SK-N-SH (cell line): ENCODE measurements around the gene PORCN. TPM values are rescaled to one million over a fixed set of nuclear protein-coding genes. Genes with fewer than 3 reads are reported as not detected.

Experiments used
- CTCF ChIA-PET: fragments of 300-600, 350-600 bp; formaldehyde crosslinking; extraction: SDS; loops from one replicate; lab custom pipeline; 2021; lab: Yijun Ruan, JAX
- POLR2A ChIA-PET: fragments of 350-600 bp; sonication (Branson Sonifier 250); formaldehyde crosslinking; extraction: SDS; loops from one replicate; lab custom pipeline; 2020; ENCODE audit warnings: antibody characterized with exemption, inconsistent platforms; lab: Yijun Ruan, JAX
- DNase-seq: peaks from one replicate; pipeline ENCODE4 v3.0.0; 2012
- H2AFZ ChIP-seq: fragments of 200-600 bp; sonication (generic); 2 replicates; pipeline ENCODE4 v1.8.1; 2016; ENCODE audit warnings: antibody characterized with exemption, mild to moderate bottlenecking, low read depth
- H3F3A ChIP-seq: fragments of 200-600 bp; sonication (generic); replicated peaks from 2 replicates; pipeline ENCODE3; 2016; ENCODE audit warnings: antibody characterized with exemption, mild to moderate bottlenecking; ENCODE audit not compliant: insufficient read depth
- H3K27ac ChIP-seq, 2 experiments: fragments of 200-500 bp in 1 of 2; fragments of 200-600 bp in 1 of 2; sonication (Bioruptor generic) in 1 of 2; sonication (generic), shearing (Covaris generic) in 1 of 2; 2 replicates each; pipeline versions ENCODE4 v1.5.1 to v1.6.1; 2014 to 2016; ENCODE audit warnings: low read depth in 2 of 2, inconsistent platforms in 1 of 2, low read length in 1 of 2, mild to moderate bottlenecking in 1 of 2, mixed read lengths in 1 of 2
- H3K27me3 ChIP-seq: fragments of 200-600 bp; sonication (generic), shearing (Covaris generic); 2 replicates; pipeline ENCODE4 v1.6.1; 2016; ENCODE audit warnings: mixed run types; ENCODE audit not compliant: insufficient read depth
- H3K36me3 ChIP-seq, 2 experiments: fragments of 200-500 bp in 1 of 2; fragments of 200-600 bp in 1 of 2; sonication (Bioruptor generic) in 1 of 2; sonication (generic) in 1 of 2; replicated peaks in 1 of 2; 2 replicates each; pipeline versions ENCODE3 to v1.5.1; 2014 to 2016; ENCODE audit warnings: low read length in 1 of 2, mild to moderate bottlenecking in 1 of 2; ENCODE audit not compliant: insufficient read depth in 2 of 2, control insufficient read depth in 1 of 2
- H3K4me1 ChIP-seq, 2 experiments: fragments of 200-500 bp in 1 of 2; fragments of 200-600 bp in 1 of 2; sonication (Bioruptor generic) in 1 of 2; sonication (generic), shearing (Covaris generic) in 1 of 2; 2 replicates each; pipeline versions ENCODE4 v1.5.1 to v1.6.1; 2014 to 2016; ENCODE audit warnings: low read depth in 1 of 2, low read length in 1 of 2, mixed run types in 1 of 2; ENCODE audit not compliant: insufficient read depth in 2 of 2, control insufficient read depth in 1 of 2
- H3K4me2 ChIP-seq: fragments of 200-600 bp; sonication (generic), shearing (Covaris generic); 2 replicates; pipeline ENCODE4 v1.6.1; 2017; ENCODE audit warnings: mixed run types
- H3K4me3 ChIP-seq, 2 experiments: fragments of 200-500 bp in 1 of 2; fragments of 200-600 bp in 1 of 2; sonication (Bioruptor generic) in 1 of 2; sonication (generic), shearing (Covaris generic) in 1 of 2; 2 replicates each; pipeline versions ENCODE4 v1.5.1 to v1.8.1; 2014 to 2016; ENCODE audit warnings: low read depth in 2 of 2, inconsistent platforms in 1 of 2, low read length in 1 of 2, mild to moderate bottlenecking in 1 of 2, mixed read lengths in 1 of 2, moderate library complexity in 1 of 2
- H3K79me2 ChIP-seq: fragments of 200-600 bp; sonication (generic); 2 replicates; pipeline ENCODE4 v1.8.1; 2017; ENCODE audit warnings: mild to moderate bottlenecking; ENCODE audit not compliant: insufficient read depth
- H3K9ac ChIP-seq: fragments of 200-600 bp; sonication (generic); 2 replicates; pipeline ENCODE4 v1.6.1; 2017; ENCODE audit warnings: mixed run types
- H3K9me2 ChIP-seq: fragments of 200-600 bp; sonication (generic); 2 replicates; pipeline ENCODE4 v1.6.1; 2017; ENCODE audit warnings: mixed run types
- H3K9me3 ChIP-seq: fragments of 200-600 bp; sonication (generic); 2 replicates; pipeline ENCODE4 v1.6.1; 2017; ENCODE audit warnings: mixed run types, mild to moderate bottlenecking, moderate library complexity
- H4K20me1 ChIP-seq: fragments of 200-600 bp; sonication (generic); 2 replicates; pipeline ENCODE4 v1.6.1; 2017; ENCODE audit warnings: mild to moderate bottlenecking, mixed run types; ENCODE audit not compliant: insufficient read depth
- CHD2 ChIP-seq: fragments of 150-350 bp; IDR thresholded peaks from 2 replicates; pipeline ENCODE4 v1.6.1; 2018; ENCODE audit warnings: low read length; ENCODE audit not compliant: partially characterized antibody
- ELF1 ChIP-seq: IDR thresholded peaks from 2 replicates; pipeline ENCODE4 v1.4.0; 2012
- EP300 ChIP-seq, 2 experiments: IDR thresholded peaks; 2 replicates each; pipeline versions ENCODE4 v1.4.0 to v1.6.1; 2012; ENCODE audit warnings: borderline replicate concordance in 1 of 2, low read depth in 1 of 2, low read length in 1 of 2
- FOSL2 ChIP-seq: IDR thresholded peaks from 2 replicates; pipeline ENCODE4 v1.4.0; 2012; ENCODE audit warnings: low read depth, mild to moderate bottlenecking, moderate library complexity, borderline replicate concordance
- FOXJ3 ChIP-seq: sonication (generic); formaldehyde crosslinking; IDR thresholded peaks from 2 replicates; pipeline ENCODE4 v1.5.1; 2020; ENCODE audit warnings: mild to moderate bottlenecking, missing genetic modification reagents
- GATA2 ChIP-seq: sonication (generic); formaldehyde crosslinking; IDR thresholded peaks from 2 replicates; pipeline ENCODE4 v1.5.0; 2020; ENCODE audit warnings: mild to moderate bottlenecking, missing genetic modification reagents
- MEF2A ChIP-seq: IDR thresholded peaks from 2 replicates; pipeline ENCODE4 v1.4.0; 2012; ENCODE audit warnings: low read depth, borderline replicate concordance
- NFIC ChIP-seq: IDR thresholded peaks from 2 replicates; pipeline ENCODE4 v1.4.0; 2012; ENCODE audit warnings: borderline replicate concordance
- NRF1 ChIP-seq: IDR thresholded peaks from 2 replicates; pipeline ENCODE4 v1.6.1; 2012; ENCODE audit warnings: low read depth, mild to moderate bottlenecking, low read length
- PBX3 ChIP-seq: IDR thresholded peaks from 2 replicates; pipeline ENCODE4; 2012
- POLR2AphosphoS5 ChIP-seq: IDR thresholded peaks from 2 replicates; pipeline ENCODE4 v1.6.1; 2012; ENCODE audit warnings: low read depth, low read length
- RFX5 ChIP-seq: IDR thresholded peaks from 2 replicates; pipeline ENCODE4 v1.6.1; 2012; ENCODE audit warnings: mild to moderate bottlenecking, improper control_type of control experiment, low read length
- RXRA ChIP-seq: IDR thresholded peaks from 2 replicates; pipeline ENCODE4 v1.4.0; 2012; ENCODE audit warnings: low read depth, mild to moderate bottlenecking, borderline replicate concordance
- ZBTB33 ChIP-seq: IDR thresholded peaks from 2 replicates; pipeline ENCODE4 v1.4.0; 2012; ENCODE audit warnings: low read depth, borderline replicate concordance
- WGBS: methylation state at CpG from one replicate; pipeline ENCODE4 v1.1.6; 2017; ENCODE audit warnings: low lambda C conversion rate; 5-methylcytosine and 5-hydroxymethylcytosine counted together
- polyA plus RNA-seq, 3 experiments: library from polyadenylated mRNA; depleted of rRNA; stranded (reverse); fragments of >200 nt; gene quantifications; 2 replicates each; pipeline ENCODE4 v1.2.3, GENCODE V29; 2012

Gene PORCN
- polyA plus RNA-seq, 1 of the 3 experiments (the other 2 are of a cell fraction): 11.0 TPM

GRCh38 chrX:48472225-48472624, 36.6 kb upstream of the PORCN start:
- WGBS: 46% methylated on average over 9 of the region's 9 CpGs
- DNase-seq: peak; percentile 11
- Histone ChIP-seq H3K4me1 (no peaks in the 10 kb centered on the region; a peak in 1 of 4 replicates), H3K4me3 (no peak overlapping the region), H2AFZ (no peak overlapping the region), H3K27ac (no peak overlapping the region), H3K27me3 (no peaks in the 10 kb centered on the region; the same call in 1 of the 2 replicates), H3K79me2 (peaks cover 12% of the 10 kb centered on the region), H3K4me2 (no peak overlapping the region), H3K9me3 (no peaks in the 10 kb centered on the region), H3K36me3 (no peaks in the 10 kb centered on the region), H4K20me1 (no peaks in the 10 kb centered on the region), H3F3A (no peaks in the 10 kb centered on the region), H3K9ac (no peak overlapping the region), H3K9me2 (no peaks in the 10 kb centered on the region)
- ChIA-PET CTCF (no interaction called here), POLR2A (no interaction called here)
- TF ChIP-seq ELF1: no peak
- TF ChIP-seq NRF1: no peak

GRCh38 chrX:48472851-48473703, 35.7 kb upstream of the PORCN start:
- WGBS: 44% methylated on average over 12 of the region's 12 CpGs

More at GRCh38 chrX:48472851-48473703, 35.7 kb upstream of the PORCN start:
- Histone ChIP-seq H3K9ac (no peak overlapping the region), H3K79me2 (peaks cover 20% of the 10 kb centered on the region), H4K20me1 (no peaks in the 10 kb centered on the region), H3K4me3 (no peak overlapping the region), H3K27ac (no peak overlapping the region), H3K4me2 (no peak overlapping the region), H3K36me3 (no peaks in the 10 kb centered on the region), H3F3A (no peaks in the 10 kb centered on the region), H3K4me1 (peaks cover 0 to 4% of the 10 kb centered on the region in 2 experiments; a peak in 1 of 4 replicates), H3K27me3 (no peaks in the 10 kb centered on the region; the same call in 1 of the 2 replicates), H3K9me2 (no peaks in the 10 kb centered on the region), H3K9me3 (no peaks in the 10 kb centered on the region), H2AFZ (no peak overlapping the region)
- CTCF ChIA-PET: no interaction called here
- no peak for TF ChIP-seq ELF1
- TF ChIP-seq POLR2AphosphoS5: no peak
- no peak for TF ChIP-seq CHD2
- no peak for TF ChIP-seq FOXJ3
- no peak for TF ChIP-seq EP300 (IDR thresholded peaks at IDR 0.05; ENCODE audit: borderline replicate concordance in 1 of 2, low read depth in 1 of 2, low read length in 1 of 2)
- no peak for TF ChIP-seq FOSL2
- TF ChIP-seq PBX3: no peak
- no peak for TF ChIP-seq ZBTB33
- no peak for TF ChIP-seq NFIC
- TF ChIP-seq NRF1: no peak
- TF ChIP-seq MEF2A: no peak
- no peak for TF ChIP-seq RFX5
- no peak for TF ChIP-seq GATA2
- TF ChIP-seq RXRA: no peak
- POLR2A ChIA-PET: no interaction called here
- no peak for DNase-seq
